GM18519 (cell line): Measurements from ENCODE around the gene PXN.
"Not testable (repeated sequence)": the region's sequence is repeated elsewhere in the genome, so short reads cannot be mapped to it uniquely, and the experiment has no call there.

ENCODE experiments used
- ATAC-seq: cut with Tn5 transposase; IDR thresholded peaks from one replicate; pipeline ENCODE4 v1.9.1; 2021; ENCODE audit warnings: mild to moderate bottlenecking, moderate library complexity; ENCODE audit not compliant: unreplicated experiment, low FRiP score

PXN gene

DNA sequence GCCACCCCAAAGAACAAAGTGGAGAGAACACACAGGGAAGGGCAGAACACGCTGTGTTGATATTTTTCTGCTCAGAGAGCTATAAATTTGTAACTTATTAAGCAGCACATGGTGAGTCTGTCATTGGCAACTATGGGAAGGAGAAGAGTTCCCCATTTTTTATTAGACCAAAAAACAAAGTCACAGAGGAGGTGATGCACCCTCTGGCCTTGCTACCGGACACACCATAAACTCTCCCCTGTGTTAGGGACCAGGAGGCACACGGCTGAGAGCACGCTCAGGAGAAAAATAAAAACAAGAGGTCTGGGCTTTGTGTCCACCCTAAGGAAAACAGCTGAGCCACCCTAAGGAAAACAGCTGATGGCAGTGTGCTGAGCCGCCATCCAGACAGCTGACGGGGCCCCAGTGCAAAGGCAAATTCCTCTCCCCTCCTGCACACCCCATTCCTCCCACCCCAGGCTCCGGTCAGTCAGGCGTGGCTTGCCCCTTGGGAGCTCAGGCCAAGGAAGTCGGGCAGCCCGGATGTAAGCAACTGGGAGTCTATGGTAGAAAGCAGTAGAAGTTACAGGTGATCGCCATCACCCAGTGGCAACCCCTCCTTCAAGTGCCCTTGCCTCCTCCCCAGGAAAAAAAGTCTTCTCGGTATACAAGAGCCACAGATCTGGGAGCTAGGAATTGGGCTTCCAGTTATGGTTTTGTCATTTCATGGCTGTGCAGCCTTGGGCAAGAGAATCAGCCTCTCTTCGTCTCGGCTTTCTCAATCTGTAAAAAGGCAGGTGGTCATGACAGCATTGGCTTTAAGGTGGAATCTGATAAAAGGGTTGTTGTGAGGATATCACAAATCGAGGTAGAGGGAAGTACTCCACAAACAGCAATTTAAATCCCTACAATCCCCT lies 2.4 kb downstream of the PXN start:
- no peak for ATAC-seq

DNA sequence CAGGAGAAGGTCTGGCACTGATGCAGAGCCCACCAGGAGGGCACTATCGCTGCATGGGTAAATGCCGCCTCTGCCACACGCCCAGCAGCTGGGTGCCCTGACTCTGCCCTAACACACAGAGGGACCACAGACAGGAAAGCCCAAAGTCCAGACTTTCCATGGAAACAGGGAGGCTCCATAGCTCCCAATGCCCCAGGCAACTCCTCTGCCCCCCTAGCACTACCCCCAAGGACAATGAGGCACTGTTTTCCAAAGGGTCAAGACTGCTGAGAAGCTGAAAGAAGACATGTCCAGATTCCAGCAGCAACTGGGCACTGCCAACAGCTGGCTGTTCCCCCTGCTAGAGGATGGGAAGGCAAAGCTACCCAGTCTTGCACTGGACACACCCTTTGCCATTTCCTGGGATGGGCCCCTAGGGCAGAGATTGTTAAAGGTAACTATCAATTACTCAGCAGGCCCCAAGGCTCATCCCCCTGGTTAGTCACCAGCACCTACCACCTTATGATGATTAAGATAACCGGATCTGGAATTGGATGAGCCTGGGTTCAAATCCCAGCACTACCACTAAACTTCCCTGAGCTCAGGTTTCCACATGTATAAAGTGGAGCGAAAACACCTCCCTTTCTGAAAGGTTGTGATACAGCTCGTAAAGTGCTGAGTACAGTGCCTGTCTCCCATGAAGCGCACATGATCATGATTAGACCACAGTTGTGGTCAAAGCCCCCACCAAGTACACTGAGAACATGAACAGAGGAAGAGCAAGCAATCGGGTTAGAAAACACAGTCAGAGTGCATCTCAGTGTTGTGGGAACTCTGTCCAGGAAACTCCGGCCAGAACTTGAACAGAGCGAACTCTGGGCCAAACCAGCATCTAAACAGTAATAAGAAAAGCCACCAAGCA lies 3.3 kb downstream of the PXN start:
- no peak for ATAC-seq

GRCh38 chr12:120260607-120261006 lies 4.9 kb downstream of the PXN start:
- ATAC-seq = no peak

GRCh38 chr12:120259418-120260202 lies 5.9 kb downstream of the PXN start:
- no peak for ATAC-seq

DNA sequence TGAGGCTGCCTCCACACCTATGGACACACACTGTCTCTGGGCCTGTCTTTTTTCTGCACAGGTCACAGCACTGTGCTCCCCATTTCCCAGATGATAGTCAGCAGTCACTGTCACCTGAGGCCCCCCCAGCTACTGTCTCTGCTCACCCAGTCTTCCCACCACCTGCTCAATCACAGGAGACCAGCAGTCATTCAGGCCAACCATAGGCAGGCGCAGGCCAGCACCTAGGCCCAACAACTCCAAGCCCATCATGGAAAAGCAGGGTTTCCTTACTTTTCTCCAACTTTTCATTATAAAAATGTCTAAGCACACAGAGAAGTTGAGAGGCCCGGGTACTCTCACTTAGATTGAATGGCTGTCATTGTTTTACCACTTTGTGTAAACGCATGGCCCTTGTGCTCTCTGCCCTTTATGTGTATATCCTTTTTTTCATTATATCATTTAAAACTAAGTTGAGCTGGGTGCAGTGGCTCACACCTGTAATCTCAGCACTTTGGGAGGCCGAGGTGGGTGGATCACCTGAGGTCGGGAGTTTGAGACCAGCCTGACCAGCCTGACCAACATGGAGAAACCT lies 7.1 kb downstream of the PXN start:
- no peak for ATAC-seq

DNA sequence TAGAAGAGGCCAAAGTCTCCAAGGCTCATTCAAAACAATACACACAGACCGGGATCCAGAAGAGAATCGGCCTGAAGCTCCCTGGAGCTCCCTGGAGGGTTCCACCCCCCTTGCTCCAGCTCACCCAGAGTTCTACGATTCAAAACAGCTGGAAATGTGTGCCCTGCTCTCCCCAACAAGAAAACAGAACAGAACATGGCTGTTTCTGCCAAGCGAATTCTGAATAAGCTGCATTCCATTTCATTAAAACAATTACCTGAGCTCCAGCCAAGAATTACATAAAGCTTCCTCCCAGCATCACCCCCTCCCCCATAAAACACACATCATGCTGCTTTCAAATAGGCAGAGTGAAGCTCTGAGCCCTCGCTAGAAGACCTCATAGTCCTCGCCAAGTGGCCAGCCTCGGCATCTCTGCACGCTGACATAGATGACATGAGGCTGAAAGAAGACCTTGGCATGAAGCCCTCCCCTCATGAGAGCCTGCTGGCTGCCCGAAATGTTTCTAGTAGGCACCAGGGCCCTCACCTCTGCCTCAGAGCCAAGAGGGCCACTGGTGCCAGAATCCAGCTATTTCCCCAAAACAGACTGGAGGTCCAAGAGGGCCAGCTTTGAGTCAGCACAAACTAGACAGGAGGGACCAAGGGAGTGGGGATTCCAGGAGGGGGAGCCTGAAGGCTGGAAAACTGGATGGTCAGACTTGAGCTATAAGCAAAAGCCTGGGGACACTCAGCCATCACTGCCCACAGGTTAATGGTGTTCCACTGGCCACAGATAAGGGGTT lies 8.3 kb downstream of the PXN start:
- ATAC-seq = no peak

- ATAC-seq = no peak
Observed at GRCh38 chr12:120254809-120255208, 10.7 kb downstream of the PXN start.

DNA sequence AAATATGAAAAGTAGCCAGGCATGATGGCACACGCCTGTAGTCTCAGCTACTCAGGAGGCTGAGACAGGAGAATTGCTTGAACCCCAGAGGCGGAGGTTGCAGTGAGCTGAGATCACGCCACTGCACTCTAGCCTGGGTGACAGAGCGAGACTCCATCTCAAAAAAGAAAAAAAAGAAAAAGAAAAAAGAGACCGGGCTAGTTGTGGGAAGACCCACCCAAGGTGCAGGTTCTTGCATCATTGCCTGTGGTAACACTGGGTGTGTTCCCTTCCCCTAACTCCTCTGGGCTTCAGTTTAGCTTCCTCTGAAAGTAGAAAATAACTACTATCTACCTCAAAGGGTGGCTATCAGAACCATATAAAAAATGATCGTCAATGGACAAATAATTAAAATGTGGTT lies 12.2 kb downstream of the PXN start:
- not testable (repeated sequence) for ATAC-seq

- no peak for ATAC-seq
Observed at GRCh38 chr12:120252071-120252906, 13.2 kb downstream of the PXN start.

GRCh38 chr12:120251364-120252070 lies 14.0 kb downstream of the PXN start:
- ATAC-seq = not testable (repeated sequence)

GRCh38 chr12:120249875-120250795 lies 15.4 kb downstream of the PXN start:
- no peak for ATAC-seq

GRCh38 chr12:120249266-120249874 lies 16.2 kb downstream of the PXN start:
- no peak for ATAC-seq

DNA sequence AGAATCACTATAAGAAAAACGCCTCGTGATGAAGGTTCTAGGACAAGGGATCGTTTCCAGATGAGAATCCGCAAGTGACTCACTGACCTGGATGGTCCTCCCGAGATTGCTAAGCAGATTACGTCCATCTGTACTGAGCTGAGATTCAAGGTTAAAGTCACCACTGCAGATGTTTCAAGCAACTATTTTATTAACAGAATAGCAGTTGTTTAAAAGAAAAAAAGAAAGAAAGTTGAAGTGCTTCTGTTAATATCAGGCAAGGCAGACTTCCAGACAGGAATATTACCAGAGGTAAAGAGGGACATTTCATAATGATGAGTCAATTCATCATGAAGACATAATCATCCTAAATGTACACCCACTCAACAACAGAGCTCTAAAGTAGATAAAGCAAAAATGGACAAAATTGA lies 17.9 kb downstream of the PXN start:
- ATAC-seq = no peak

DNA sequence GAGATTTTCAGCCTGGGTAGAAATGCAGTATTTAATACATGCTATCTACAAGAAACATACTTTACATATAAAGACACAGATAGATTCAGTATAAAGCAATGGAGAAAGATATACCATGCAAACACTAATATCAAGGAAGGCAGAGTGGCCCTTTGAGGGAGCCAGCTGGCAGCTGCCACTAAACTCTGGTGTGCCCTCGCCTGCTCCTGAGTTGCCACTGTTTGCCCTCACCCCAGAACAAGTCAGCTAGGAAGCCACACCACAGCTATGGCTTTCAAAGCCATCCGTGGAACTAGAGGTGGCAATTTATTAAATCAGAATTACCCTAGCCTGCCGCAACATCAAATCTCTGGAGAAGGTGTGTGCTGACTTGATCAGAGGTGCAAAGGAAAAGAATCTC lies 18.3 kb downstream of the PXN start:
- no peak for ATAC-seq

DNA sequence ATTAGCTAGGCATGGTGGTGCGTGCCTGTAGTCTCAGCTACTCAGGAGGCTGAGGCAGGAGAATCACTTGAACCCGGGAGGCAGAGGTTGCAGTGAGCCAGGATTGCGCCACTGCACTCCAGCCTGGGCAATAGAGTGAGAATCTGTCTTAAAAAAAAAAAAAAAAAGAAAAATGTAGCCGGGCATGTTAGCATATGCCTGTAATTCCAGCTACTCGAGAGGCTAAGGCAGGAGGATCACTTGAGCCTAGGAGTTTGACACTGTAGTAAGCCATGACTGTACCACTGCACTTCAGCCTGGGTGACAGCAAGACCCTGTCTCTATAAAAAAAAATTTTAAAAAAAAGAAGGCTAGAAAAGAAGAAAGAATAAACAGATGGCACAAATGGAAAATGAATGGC lies 18.8 kb downstream of the PXN start:
- not testable (repeated sequence) for ATAC-seq

- ATAC-seq = no peak
Observed at GRCh38 chr12:120242971-120243699, 22.4 kb downstream of the PXN start.
